GM20431 (cell line): Measurements from ENCODE around the gene PRR16.
"Not testable (repeated sequence)": the region's sequence is repeated elsewhere in the genome, so short reads cannot be mapped to it uniquely, and the experiment has no call there.

Experiments
- in situ Hi-C: fragments of 300-500 bp; cut with MseI, MboI; formaldehyde crosslinking; loops from one replicate; pipeline ENCODE4 v1.15.0; 2020; ENCODE audit warnings: low sequenced_read_pairs; ENCODE audit not compliant: unreplicated experiment

The PRR16 gene

GRCh38 chr5:120702817-120703538 is 238.9 kb downstream of the PRR16 start:
- in situ Hi-C loops: not testable (repeated sequence)

DNA sequence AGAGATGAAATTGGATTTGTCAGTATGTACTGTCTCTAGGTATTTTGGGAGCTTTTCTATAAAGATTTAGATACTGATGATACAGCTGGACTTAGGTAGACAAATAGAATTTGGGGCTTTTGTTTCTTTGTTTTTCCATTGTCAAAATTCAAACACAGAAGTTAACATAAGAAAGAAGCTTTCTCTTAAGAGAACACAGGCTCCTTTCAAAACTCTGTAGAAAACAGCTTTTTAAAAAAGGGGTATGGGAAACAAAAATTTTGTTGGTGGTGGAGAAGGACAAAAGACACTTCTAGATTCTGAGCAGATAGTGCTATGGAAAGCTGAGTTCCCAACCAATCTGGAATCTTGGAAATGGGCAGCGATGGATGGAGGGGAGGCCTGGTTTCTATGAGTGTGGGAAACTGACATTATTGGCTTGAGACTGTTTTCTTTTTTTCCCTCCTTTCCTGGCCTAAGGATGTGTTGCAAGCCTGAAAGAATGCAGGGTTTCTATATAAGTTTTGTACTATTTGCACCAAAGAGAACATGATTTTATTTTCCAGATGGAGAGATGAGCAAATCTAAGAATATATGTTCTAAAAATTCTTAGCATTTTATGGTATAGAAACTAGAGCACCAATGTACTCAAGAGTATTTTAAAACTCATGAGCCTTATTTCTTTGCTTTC is 240.0 kb downstream of the PRR16 start:
- in situ Hi-C loops: no loop called here

GRCh38 chr5:120706877-120707276 is 242.8 kb downstream of the PRR16 start:
- in situ Hi-C loops: no loop called here

DNA sequence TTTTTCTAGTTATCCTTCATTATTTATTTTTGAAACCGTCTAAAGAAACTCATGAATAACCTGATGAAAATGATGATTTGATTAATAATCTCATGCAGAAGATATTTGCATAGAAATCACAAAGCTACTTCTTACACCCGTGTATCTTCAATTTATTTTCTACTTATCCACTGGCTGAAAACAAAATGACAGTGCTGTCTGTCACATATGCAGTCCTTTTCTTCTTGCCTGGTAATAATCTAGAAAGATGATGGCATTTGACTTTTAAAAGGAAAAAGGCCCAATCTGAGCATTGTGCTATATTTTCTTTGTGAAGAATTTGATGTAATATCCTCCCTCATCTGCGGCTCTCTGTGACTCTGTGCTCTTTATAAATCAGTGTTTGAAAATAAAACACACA is 253.3 kb downstream of the PRR16 start:
- in situ Hi-C loops: no loop called here

- in situ Hi-C loops: no loop called here
Measured at GRCh38 chr5:120730214-120730613, 266.1 kb downstream of the PRR16 start.

DNA sequence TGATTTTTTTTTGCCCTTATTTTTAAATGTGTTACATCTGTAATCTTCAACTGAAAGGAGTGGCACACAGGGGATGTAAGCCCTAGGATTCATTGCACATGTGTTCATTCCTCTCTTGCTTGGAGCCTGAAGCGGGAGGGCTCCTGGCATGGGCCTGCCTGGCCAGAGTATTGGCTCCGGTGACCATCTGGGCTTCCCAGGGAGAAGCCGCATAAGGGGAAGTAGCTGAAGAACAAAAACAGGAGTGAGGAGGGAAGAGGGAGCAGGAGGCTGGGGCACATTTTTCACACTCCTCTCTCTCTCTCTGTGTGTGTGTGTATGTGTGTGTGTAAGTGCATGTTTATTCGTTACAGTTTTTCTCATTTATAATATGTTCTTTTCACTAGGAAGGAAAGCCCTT is 269.9 kb downstream of the PRR16 start:
- in situ Hi-C loops: no loop called here

DNA sequence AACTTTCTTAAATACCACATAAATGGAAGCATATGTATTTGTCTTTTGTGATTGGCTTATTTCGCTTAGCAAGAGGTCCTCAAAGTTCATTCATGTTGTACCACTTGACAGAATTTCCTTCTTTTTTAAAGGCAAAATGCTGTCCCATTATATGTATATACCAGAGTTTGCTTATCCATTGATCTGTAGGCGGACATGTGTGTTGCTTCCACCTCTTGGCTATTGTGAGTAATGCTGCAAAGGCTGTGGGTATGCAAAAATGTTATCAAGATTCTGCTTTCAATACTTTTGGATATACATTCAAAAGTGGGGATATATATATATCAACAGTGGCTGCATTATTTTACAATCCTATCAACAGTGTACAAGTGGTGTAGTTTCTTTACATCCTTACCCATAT is 271.0 kb downstream of the PRR16 start:
- in situ Hi-C loops: no loop called here
